Measurements from ENCODE around the gene CFAP43.

DNA sequence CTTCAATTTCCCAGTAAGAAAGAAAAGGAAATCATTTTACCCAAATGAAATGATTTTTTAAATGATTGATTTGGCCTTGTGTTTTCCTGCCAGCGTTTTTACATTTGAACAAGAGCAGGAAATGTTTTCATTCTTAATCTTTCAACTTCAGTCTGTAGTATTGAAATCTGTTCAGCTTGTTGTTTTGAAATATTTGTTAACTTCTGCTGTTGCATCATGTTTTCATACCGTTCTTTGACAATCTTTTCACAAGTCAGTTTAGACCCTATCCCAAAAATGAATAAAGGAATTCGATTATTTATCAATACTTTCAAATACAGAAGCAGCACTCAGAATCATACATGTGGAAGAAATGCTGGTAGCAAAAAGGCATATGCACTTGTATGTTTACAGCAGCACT, 102.1 kb downstream of the CFAP43 start:
- TF ChIP-seq CTCF (conservative IDR thresholded peaks at IDR 0.05; ENCODE audit: low read depth, low read length) (no peak), EZH2 (IDR thresholded peaks at IDR 0.05; ENCODE audit: low read length, unreplicated experiment) (no peak)

All from PC-3 (cell line).